Measurements from ENCODE around the gene SCN2A. TPM values are rescaled to one million over a fixed set of nuclear protein-coding genes. Genes with fewer than 3 reads are reported as not detected.
A peak's percentile ranks its signal among the peaks of the same experiment; 100 is the strongest.

Gene SCN2A
- total RNA-seq, 1 experiment from 2014 or later: 0.24 TPM

DNA sequence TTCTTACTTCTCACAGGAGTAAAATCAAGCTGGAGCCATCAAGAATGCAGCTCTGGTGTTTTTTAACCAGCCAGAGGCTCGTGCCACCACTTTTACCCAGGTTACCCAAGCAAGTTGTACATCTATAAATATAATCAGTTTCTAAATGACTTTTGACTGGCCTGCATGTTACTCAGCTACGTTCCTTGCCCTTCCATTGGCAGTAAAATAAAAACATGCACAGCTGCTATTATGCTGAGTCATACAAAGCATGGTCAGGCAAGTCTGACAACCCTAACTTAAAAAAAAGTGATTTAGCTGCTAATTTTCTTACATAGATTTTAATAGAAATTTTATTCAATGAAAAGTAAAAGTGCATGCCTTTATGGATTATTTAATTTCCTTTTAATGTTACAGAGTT, 118.5 kb downstream of the SCN2A start:
- H3K9me3 ChIP-seq (ENCODE audit: control insufficient read depth, low read depth, low read length): no peaks in the 10 kb centered on the region
- no peaks in the 10 kb centered on the region for H3K79me1 ChIP-seq (ENCODE audit: insufficient read depth, low read depth, low read length, poor library complexity, severe bottlenecking)
- H4K20me1 ChIP-seq (ENCODE audit: control insufficient read depth, insufficient read depth, insufficient read length): no peaks in the 10 kb centered on the region
- H3K4me2 ChIP-seq (ENCODE audit: insufficient read depth, insufficient read length, low read length): no peak overlapping the region
- H3K79me2 ChIP-seq (ENCODE audit: insufficient read depth, low read length): no peaks in the 10 kb centered on the region
- no peak overlapping the region for H2BK5ac ChIP-seq (ENCODE audit: insufficient read length, low read length)
- H2BK120ac ChIP-seq (ENCODE audit: low read depth, low read length, poor library complexity, severe bottlenecking): no peak overlapping the region
- DNase-seq: no peak
- no peak overlapping the region for H3K18ac ChIP-seq (ENCODE audit: insufficient read length, low read depth, low read length)
- no peaks in the 10 kb centered on the region for H3K27me3 Mint-ChIP-seq (ENCODE audit: low read depth)
- H2BK15ac ChIP-seq (ENCODE audit: low read depth, low read length): no peak overlapping the region
- H3K23ac ChIP-seq (ENCODE audit: insufficient read length, low read depth, low read length): no peak overlapping the region
- H2BK20ac ChIP-seq (ENCODE audit: low read depth, low read length, poor library complexity, severe bottlenecking): no peak overlapping the region
- H3K27ac ChIP-seq (ENCODE audit: insufficient read length, low read depth, low read length): no peak overlapping the region
- H3K4ac ChIP-seq (ENCODE audit: low read depth, low read length): no peak overlapping the region
- no peak overlapping the region for H3K14ac ChIP-seq (ENCODE audit: insufficient read depth, low read length)
- WGBS (ENCODE audit: extremely low coverage, insufficient read length, low lambda C conversion rate): no CpG with 5 or more reads among the region's 2 CpGs
- no peak overlapping the region for H3T11ph ChIP-seq (ENCODE audit: low read length)
- no peak for TF ChIP-seq CTCF (conservative IDR thresholded peaks at IDR 0.05)
- no peaks in the 10 kb centered on the region for H3K27me3 ChIP-seq (ENCODE audit: insufficient read depth, low read length)
- no peak overlapping the region for H2BK12ac ChIP-seq (ENCODE audit: insufficient read length, low read depth, low read length)
- H4K8ac ChIP-seq (replicated peaks; ENCODE audit: insufficient read length, low read depth, low read length): no peak overlapping the region
- no peak overlapping the region for H4K91ac ChIP-seq (ENCODE audit: insufficient read length, low read depth, low read length)
- no peak overlapping the region for H3K56ac ChIP-seq (ENCODE audit: insufficient read length, low read depth, low read length)
- H3K4me1 Mint-ChIP-seq: peaks cover 6 to 11% of the 10 kb centered on the region in 2 experiments
- no peak overlapping the region for H4K5ac ChIP-seq (ENCODE audit: insufficient read length, low read depth, low read length)
- no peak overlapping the region for H3K9ac ChIP-seq (ENCODE audit: extremely low read depth, insufficient read length, low read length)
- H3K9me3 Mint-ChIP-seq: no peaks in the 10 kb centered on the region
- no peaks in the 10 kb centered on the region for H3K4me1 ChIP-seq (ENCODE audit: insufficient read depth, low read length)
- H3K27ac Mint-ChIP-seq: peak overlapping the region in 1 of 3 experiments; percentile 87; a peak in 2 of 7 replicates
- H3K4me3 Mint-ChIP-seq: no peak overlapping the region
- no peaks in the 10 kb centered on the region for H3K36me3 Mint-ChIP-seq (ENCODE audit: insufficient read depth in 1 of 3, low read depth in 3 of 3)
- H2AK5ac ChIP-seq (ENCODE audit: insufficient read length, low read length): no peak overlapping the region
- no peaks in the 10 kb centered on the region for H3K23me2 ChIP-seq (ENCODE audit: insufficient read length, low read depth, low read length, poor library complexity, severe bottlenecking)
- no peak overlapping the region for H2AFZ ChIP-seq (ENCODE audit: low read length)

Measured in H9 (cell line).